AG04449 (cell line): ENCODE data around the gene LDLRAD3.

ENCODE experiments used
- CTCF ChIA-PET: fragments of 350-600 bp; formaldehyde crosslinking; extraction: SDS; loops from one replicate; lab custom pipeline; 2021; ENCODE audit warnings: antibody characterized with exemption; lab: Yijun Ruan, JAX
- POLR2A ChIA-PET: fragments of 400-600, 350-600 bp; formaldehyde crosslinking; extraction: SDS; loops from one replicate; lab custom pipeline; 2020; ENCODE audit warnings: antibody characterized with exemption, inconsistent platforms; lab: Yijun Ruan, JAX
- DNase-seq: peaks from one replicate; pipeline ENCODE4 v3.0.0-alpha.2; 2010; ENCODE audit warnings: low read depth, low spot score
- H3K4me3 ChIP-seq: 2 replicates; pipeline ENCODE4 v1.5.1; 2011; ENCODE audit warnings: low read depth, mild to moderate bottlenecking, control low read depth, low read length
- CTCF ChIP-seq: IDR thresholded peaks from one replicate; pipeline ENCODE4 v1.5.1; 2011; ENCODE audit warnings: mild to moderate bottlenecking, moderate library complexity, low read length, control low read depth, inconsistent platforms; ENCODE audit not compliant: insufficient read depth; ENCODE audit errors: missing control alignments

LDLRAD3 gene

GRCh38 chr11:35976434-35976833 is 32.6 kb downstream of the LDLRAD3 start:
- POLR2A ChIA-PET, result no interaction called here
- no peak for TF ChIP-seq CTCF
- no peak overlapping the region for H3K4me3 ChIP-seq
- no peak for DNase-seq
- CTCF ChIA-PET, result no interaction called here

- no peak for DNase-seq
- no peak overlapping the region for H3K4me3 ChIP-seq
- CTCF ChIA-PET, result no interaction called here
- POLR2A ChIA-PET, result no interaction called here
- no peak for TF ChIP-seq CTCF
Measured at GRCh38 chr11:35978183-35978582, 34.3 kb downstream of the LDLRAD3 start.

DNA sequence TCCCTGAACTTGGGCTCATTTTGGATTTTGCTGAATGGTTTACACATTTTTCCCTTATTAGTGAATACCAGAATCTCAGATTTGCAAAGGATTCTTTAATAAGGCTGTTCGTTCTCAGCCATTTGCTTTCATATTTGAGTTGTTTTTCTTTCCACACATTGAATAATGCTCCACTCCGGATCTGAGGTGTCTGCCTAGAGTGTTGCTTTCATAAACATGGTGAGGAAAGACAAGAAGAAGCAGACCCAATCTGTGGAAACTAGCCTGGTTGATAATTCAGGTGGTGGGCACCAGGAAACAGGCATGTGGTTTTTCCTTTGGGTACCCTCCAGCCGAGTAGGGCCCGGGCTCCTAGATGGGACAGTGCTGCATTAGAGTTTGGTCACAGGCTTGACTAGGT is 35.0 kb downstream of the LDLRAD3 start:
- ChIA-PET CTCF (no interaction called here), POLR2A (no interaction called here)
- no peak overlapping the region for H3K4me3 ChIP-seq
- no peak for TF ChIP-seq CTCF
- no peak for DNase-seq

DNA sequence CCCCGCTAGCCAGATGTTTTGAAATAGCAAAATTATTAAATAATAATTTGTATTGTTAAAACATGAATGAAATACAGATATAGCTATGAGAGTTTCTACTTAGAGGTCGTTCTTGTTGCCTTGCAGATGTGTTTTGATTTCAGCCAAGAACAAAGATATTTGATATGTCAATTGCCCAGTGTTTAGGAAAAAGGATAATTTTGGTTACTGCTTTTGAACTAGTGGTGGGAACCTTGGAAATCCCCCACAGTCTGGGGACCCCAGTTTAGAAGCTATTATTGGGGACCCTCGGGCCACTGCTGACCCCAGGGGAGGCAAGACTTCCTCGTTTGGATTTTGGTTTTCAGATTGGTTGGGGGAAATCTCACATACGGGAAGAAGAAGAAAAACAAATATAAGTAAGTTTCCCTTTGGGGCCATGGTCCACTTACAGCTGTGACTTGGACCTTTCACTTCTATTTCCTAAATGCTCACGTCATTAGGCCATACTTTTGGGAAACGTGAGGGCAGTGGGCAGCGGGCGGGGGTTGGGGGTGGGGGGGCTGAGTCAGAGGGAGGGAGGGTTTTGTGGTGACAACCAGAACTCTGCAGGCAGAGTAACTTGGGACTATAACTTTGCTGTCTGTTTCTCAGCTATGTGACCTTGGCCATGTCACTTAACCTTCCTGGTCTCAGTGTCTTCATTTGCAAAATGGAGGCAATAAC is 37.0 kb downstream of the LDLRAD3 start:
- POLR2A ChIA-PET, result no interaction called here
- TF ChIP-seq CTCF, result no peak
- CTCF ChIA-PET, result interaction anchor here (0.8 to 1.5 kb wide), 4 partner anchors 9 to 151 kb away, joined by 3 to 4 read pairs (median 4); no protein-coding TSS in a partner anchor
- DNase-seq, result no peak
- H3K4me3 ChIP-seq, result no peak overlapping the region

DNA sequence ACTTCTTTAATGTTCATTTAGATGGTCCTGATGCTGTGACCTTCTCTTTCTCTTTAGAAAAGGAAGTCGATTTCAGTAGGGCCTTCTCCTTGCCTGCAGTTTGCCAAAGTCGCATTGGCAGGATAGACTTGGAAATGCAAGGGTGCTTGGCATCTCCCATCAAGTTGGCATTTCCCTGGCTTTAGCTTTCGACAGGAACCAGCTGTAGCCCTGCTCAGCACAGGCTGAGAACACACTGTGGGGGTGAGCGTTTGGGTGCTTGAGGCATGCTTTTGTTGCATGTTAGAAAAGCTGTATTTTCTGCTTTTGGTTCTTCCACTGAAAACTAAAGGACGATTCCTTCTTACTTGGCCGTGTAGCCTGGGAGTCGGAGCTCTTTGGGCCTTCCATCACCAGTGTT is 37.7 kb downstream of the LDLRAD3 start:
- H3K4me3 ChIP-seq, result no peak overlapping the region
- no peak for TF ChIP-seq CTCF
- no peak for DNase-seq
- ChIA-PET CTCF (interaction anchor here (0.8 to 1.4 kb wide), 2 partner anchors 15 to 150 kb away, joined by 3 to 4 read pairs; no protein-coding TSS in a partner anchor), POLR2A (no interaction called here)

DNA sequence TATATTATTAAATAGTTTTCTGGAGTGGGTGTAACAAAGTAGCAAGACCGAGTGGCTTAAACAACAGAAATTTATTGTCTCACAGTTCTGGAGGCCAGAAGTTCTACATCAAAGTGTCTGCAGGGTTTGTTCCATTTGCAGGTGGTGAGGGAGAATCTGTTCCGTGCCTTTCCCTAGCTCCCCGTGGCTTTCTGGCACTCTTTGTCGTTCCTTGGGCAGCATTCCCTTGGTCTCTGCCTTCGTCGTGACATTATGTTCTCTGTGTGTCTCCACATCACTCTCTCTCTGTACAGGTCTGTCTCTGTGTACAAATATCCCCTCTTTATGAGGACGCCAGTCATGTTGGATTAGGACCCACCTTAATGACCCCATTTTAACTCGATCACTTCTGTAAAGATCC is 38.2 kb downstream of the LDLRAD3 start:
- DNase-seq, result no peak
- no peak overlapping the region for H3K4me3 ChIP-seq
- ChIA-PET POLR2A (no interaction called here), CTCF (no interaction called here)
- no peak for TF ChIP-seq CTCF
